ENCODE data around the gene MRPL22. TPM values are rescaled to one million over a fixed set of nuclear protein-coding genes. Genes with fewer than 3 reads are reported as not detected.

The MRPL22 gene
- total and polyA plus RNA-seq, 2 of the 13 experiments (the other 11 are each of a cell fraction or from before 2014, with no cell fraction given): 66.8 to 84.8 TPM

GRCh38 chr5:154940772-154941620 is at the start of gene MRPL22 (continued):
- TF ChIP-seq ATF3 (CRISPR knock-in tag; IDR thresholded peaks at IDR 0.05): no peak
- TF ChIP-seq ZNF563 (CRISPR knock-in tag; IDR thresholded peaks at IDR 0.05): no peak
- peak; percentile 50; the same call in 1 of the 2 replicates for TF ChIP-seq ARNT2 (CRISPR knock-in tag; IDR thresholded peaks at IDR 0.05; ENCODE audit: low read depth)
- TF ChIP-seq MTA1 (CRISPR knock-in tag; IDR thresholded peaks at IDR 0.05; ENCODE audit: borderline replicate concordance): no peak
- TF ChIP-seq, protein P1, sequence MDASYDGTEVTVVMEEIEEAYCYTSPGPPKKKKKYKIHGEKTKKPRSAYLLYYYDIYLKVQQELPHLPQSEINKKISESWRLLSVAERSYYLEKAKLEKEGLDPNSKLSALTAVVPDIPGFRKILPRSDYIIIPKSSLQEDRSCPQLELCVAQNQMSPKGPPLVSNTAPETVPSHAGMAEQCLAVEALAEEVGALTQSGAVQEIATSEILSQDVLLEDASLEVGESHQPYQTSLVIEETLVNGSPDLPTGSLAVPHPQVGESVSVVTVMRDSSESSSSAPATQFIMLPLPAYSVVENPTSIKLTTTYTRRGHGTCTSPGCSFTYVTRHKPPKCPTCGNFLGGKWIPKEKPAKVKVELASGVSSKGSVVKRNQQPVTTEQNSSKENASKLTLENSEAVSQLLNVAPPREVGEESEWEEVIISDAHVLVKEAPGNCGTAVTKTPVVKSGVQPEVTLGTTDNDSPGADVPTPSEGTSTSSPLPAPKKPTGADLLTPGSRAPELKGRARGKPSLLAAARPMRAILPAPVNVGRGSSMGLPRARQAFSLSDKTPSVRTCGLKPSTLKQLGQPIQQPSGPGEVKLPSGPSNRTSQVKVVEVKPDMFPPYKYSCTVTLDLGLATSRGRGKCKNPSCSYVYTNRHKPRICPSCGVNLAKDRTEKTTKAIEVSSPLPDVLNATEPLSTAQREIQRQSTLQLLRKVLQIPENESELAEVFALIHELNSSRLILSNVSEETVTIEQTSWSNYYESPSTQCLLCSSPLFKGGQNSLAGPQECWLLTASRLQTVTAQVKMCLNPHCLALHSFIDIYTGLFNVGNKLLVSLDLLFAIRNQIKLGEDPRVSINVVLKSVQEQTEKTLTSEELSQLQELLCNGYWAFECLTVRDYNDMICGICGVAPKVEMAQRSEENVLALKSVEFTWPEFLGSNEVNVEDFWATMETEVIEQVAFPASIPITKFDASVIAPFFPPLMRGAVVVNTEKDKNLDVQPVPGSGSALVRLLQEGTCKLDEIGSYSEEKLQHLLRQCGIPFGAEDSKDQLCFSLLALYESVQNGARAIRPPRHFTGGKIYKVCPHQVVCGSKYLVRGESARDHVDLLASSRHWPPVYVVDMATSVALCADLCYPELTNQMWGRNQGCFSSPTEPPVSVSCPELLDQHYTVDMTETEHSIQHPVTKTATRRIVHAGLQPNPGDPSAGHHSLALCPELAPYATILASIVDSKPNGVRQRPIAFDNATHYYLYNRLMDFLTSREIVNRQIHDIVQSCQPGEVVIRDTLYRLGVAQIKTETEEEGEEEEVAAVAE (CRISPR knock-in tag; IDR thresholded peaks at IDR 0.05; ENCODE audit: borderline replicate concordance): no peak
- TF ChIP-seq ZNF570 (CRISPR knock-in tag; IDR thresholded peaks at IDR 0.05; ENCODE audit: borderline replicate concordance): no peak
- TF ChIP-seq HDAC2 (CRISPR knock-in tag; IDR thresholded peaks at IDR 0.05): peak; percentile 54
- no peak; the same call in 1 of the 2 replicates for TF ChIP-seq E2F5 (CRISPR knock-in tag; conservative IDR thresholded peaks at IDR 0.05)
- TF ChIP-seq ZNF619 (CRISPR knock-in tag; IDR thresholded peaks at IDR 0.05): no peak
- no peak for TF ChIP-seq RCOR2 (CRISPR knock-in tag; IDR thresholded peaks at IDR 0.05)
- peak; percentile 26; the same call in 1 of the 2 replicates for TF ChIP-seq ZFP90 (CRISPR knock-in tag; IDR thresholded peaks at IDR 0.05; ENCODE audit: borderline replicate concordance)
- peak; percentile 39; the same call in 1 of the 2 replicates for TF ChIP-seq TGIF2 (CRISPR knock-in tag; IDR thresholded peaks at IDR 0.05)
- TF ChIP-seq, protein P2, sequence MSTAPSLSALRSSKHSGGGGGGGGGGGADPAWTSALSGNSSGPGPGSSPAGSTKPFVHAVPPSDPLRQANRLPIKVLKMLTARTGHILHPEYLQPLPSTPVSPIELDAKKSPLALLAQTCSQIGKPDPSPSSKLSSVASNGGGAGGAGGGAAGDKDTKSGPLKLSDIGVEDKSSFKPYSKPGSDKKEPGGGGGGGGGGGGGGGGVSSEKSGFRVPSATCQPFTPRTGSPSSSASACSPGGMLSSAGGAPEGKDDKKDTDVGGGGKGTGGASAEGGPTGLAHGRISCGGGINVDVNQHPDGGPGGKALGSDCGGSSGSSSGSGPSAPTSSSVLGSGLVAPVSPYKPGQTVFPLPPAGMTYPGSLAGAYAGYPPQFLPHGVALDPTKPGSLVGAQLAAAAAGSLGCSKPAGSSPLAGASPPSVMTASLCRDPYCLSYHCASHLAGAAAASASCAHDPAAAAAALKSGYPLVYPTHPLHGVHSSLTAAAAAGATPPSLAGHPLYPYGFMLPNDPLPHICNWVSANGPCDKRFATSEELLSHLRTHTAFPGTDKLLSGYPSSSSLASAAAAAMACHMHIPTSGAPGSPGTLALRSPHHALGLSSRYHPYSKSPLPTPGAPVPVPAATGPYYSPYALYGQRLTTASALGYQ (CRISPR knock-in tag; IDR thresholded peaks at IDR 0.05): peak; percentile 21; the same call in 1 of the 2 replicates
- peak; percentile 29; the same call in 1 of the 2 replicates for TF ChIP-seq ARID5B (CRISPR knock-in tag; IDR thresholded peaks at IDR 0.05)
- TF ChIP-seq MED8 (CRISPR knock-in tag; IDR thresholded peaks at IDR 0.05; ENCODE audit: insufficient replicate concordance): no peak
- peak; percentile 92 for TF ChIP-seq KAT8 (CRISPR knock-in tag; IDR thresholded peaks at IDR 0.05)
